DND-41 (cell line): ENCODE measurements around the gene POU2AF2.

Experiments used
- EZH2 ChIP-seq: IDR thresholded peaks from 3 replicates; pipeline ENCODE4 v1.6.1; 2012; ENCODE audit warnings: borderline replicate concordance, low read depth, mild to moderate bottlenecking, moderate library complexity, low read length, inconsistent platforms; ENCODE audit not compliant: severe bottlenecking
- TF ChIP-seq, protein P1 (sequence below): IDR thresholded peaks from 2 replicates; pipeline ENCODE4 v1.5.1; 2012; ENCODE audit warnings: borderline replicate concordance, low read length, moderate library complexity, mild to moderate bottlenecking; ENCODE audit not compliant: poor library complexity, severe bottlenecking; ENCODE audit errors: extremely low read depth

DNA sequence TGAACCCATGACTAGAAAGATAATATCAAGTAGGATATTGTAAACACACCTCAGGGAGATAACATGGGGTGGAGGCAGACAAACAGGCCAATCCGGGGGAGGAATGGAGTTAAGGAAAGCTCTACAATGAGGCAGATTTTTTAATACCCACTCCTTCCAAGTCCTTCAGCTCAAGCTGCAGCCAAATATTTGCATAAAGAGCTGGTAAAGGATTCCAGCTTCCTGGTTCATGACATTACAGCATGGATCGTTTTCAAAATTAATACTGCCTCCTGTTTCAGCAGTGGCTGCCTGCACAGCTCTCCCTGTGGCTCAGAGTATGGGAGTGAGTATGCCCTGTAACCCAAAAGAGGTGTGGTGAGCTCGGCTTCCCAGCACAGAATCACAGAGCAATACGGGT is 57.9 kb downstream of the POU2AF2 start:
- TF ChIP-seq, protein P1, sequence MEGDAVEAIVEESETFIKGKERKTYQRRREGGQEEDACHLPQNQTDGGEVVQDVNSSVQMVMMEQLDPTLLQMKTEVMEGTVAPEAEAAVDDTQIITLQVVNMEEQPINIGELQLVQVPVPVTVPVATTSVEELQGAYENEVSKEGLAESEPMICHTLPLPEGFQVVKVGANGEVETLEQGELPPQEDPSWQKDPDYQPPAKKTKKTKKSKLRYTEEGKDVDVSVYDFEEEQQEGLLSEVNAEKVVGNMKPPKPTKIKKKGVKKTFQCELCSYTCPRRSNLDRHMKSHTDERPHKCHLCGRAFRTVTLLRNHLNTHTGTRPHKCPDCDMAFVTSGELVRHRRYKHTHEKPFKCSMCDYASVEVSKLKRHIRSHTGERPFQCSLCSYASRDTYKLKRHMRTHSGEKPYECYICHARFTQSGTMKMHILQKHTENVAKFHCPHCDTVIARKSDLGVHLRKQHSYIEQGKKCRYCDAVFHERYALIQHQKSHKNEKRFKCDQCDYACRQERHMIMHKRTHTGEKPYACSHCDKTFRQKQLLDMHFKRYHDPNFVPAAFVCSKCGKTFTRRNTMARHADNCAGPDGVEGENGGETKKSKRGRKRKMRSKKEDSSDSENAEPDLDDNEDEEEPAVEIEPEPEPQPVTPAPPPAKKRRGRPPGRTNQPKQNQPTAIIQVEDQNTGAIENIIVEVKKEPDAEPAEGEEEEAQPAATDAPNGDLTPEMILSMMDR: no peak
- TF ChIP-seq EZH2: no peak
